DOHH2 (cell line): ENCODE results near the gene FADD.

ENCODE experiments used
- H3F3A ChIP-seq: fragments of 200-600 bp; sonication (generic), shearing (Covaris generic); 2 replicates; pipeline ENCODE4 v1.6.0; 2016; ENCODE audit warnings: antibody characterized with exemption, mild to moderate bottlenecking; ENCODE audit not compliant: control insufficient read depth, insufficient read depth
- H3K27ac ChIP-seq: fragments of 200-600 bp; sonication (generic); 2 replicates; pipeline ENCODE4 v1.5.1; 2014; ENCODE audit warnings: low read depth, mild to moderate bottlenecking, low read length, moderate library complexity
- H3K27me3 ChIP-seq: fragments of 200-600 bp; sonication (generic); 2 replicates; pipeline ENCODE4 v1.6.1; 2014; ENCODE audit warnings: mild to moderate bottlenecking, low read length, mixed read lengths; ENCODE audit not compliant: control insufficient read depth
- H3K36me3 ChIP-seq: fragments of 200-600 bp; sonication (generic); 2 replicates; pipeline ENCODE4 v1.6.1; 2014; ENCODE audit warnings: mild to moderate bottlenecking, low read length, moderate library complexity, mixed read lengths; ENCODE audit not compliant: control insufficient read depth
- H3K4me1 ChIP-seq: fragments of 200-600 bp; sonication (generic); 2 replicates; pipeline ENCODE4 v1.6.1; 2014; ENCODE audit warnings: mild to moderate bottlenecking, low read length, mixed read lengths; ENCODE audit not compliant: control insufficient read depth
- H3K4me2 ChIP-seq: fragments of 200-600 bp; sonication (generic); 2 replicates; pipeline ENCODE4 v1.6.0; 2014; ENCODE audit warnings: mild to moderate bottlenecking, low read length, moderate library complexity
- H3K4me3 ChIP-seq: fragments of 200-600 bp; sonication (generic); 2 replicates; pipeline ENCODE4 v1.5.1; 2014; ENCODE audit warnings: mild to moderate bottlenecking, low read length, mixed read lengths
- H3K79me2 ChIP-seq: fragments of 200-600 bp; sonication (generic); 2 replicates; pipeline ENCODE4 v1.6.1; 2014; ENCODE audit warnings: mild to moderate bottlenecking, low read length, mixed read lengths; ENCODE audit not compliant: control insufficient read depth
- H3K9me2 ChIP-seq: fragments of 200-600 bp; sonication (generic); replicated peaks from 2 replicates; pipeline ENCODE4 v1.6.1; 2014; ENCODE audit warnings: mild to moderate bottlenecking, low read length, mixed read lengths; ENCODE audit not compliant: control insufficient read depth
- H3K9me3 ChIP-seq: fragments of 200-600 bp; sonication (generic); 2 replicates; pipeline ENCODE4 v1.6.1; 2014; ENCODE audit warnings: antibody characterized with exemption, low read length, mixed read lengths; ENCODE audit not compliant: control insufficient read depth, insufficient read depth
- H4K20me1 ChIP-seq: fragments of 200-600 bp; sonication (generic); 2 replicates; pipeline ENCODE4 v1.6.0; 2014; ENCODE audit warnings: low read depth, mild to moderate bottlenecking, antibody characterized with exemption, low read length, moderate library complexity; ENCODE audit not compliant: control insufficient read depth, insufficient read depth
- EZH2phosphoT487 ChIP-seq: fragments of 200-600 bp; sonication (generic); IDR thresholded peaks from 2 replicates; pipeline ENCODE4 v1.6.1; 2017; ENCODE audit warnings: borderline replicate concordance, mild to moderate bottlenecking, antibody characterized with exemption, low read length, moderate library complexity, mixed read lengths
- TF ChIP-seq, protein P1 (sequence below): fragments of 200-600 bp; sonication (generic); IDR thresholded peaks from one replicate; pipeline ENCODE4 v1.5.1; 2014; ENCODE audit warnings: antibody characterized with exemption, mild to moderate bottlenecking, low read depth, low read length; ENCODE audit not compliant: poor library complexity, severe bottlenecking

Gene FADD

DNA sequence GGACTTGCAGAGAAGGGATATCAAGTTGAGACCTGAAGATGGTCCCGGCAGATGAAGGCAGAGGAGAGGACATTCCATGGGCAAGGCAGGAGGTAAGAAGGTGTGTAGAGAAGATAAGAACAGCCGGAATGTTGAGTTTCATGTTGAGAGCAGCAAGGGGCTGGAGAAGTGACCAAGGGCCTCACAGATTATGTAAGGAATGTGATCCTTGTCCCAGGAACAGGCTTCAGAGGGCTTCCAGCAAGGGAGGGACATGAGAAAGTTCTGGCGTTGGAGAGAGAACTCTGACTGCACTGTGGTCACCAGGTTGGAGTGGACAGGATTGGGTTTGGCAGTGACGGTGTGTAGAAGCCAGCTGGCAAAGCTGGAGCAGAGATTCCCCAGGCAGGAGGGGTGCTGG lies 39.8 kb downstream of the FADD start:
- no peaks in the 10 kb centered on the region for H3F3A ChIP-seq
- H3K27ac ChIP-seq = no peak overlapping the region
- H3K4me2 ChIP-seq = no peak overlapping the region
- TF ChIP-seq, protein P1, sequence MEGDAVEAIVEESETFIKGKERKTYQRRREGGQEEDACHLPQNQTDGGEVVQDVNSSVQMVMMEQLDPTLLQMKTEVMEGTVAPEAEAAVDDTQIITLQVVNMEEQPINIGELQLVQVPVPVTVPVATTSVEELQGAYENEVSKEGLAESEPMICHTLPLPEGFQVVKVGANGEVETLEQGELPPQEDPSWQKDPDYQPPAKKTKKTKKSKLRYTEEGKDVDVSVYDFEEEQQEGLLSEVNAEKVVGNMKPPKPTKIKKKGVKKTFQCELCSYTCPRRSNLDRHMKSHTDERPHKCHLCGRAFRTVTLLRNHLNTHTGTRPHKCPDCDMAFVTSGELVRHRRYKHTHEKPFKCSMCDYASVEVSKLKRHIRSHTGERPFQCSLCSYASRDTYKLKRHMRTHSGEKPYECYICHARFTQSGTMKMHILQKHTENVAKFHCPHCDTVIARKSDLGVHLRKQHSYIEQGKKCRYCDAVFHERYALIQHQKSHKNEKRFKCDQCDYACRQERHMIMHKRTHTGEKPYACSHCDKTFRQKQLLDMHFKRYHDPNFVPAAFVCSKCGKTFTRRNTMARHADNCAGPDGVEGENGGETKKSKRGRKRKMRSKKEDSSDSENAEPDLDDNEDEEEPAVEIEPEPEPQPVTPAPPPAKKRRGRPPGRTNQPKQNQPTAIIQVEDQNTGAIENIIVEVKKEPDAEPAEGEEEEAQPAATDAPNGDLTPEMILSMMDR = no peak
- TF ChIP-seq EZH2phosphoT487 = no peak
- no peaks in the 10 kb centered on the region for H3K9me2 ChIP-seq
- H3K4me3 ChIP-seq = no peak overlapping the region
- H3K4me1 ChIP-seq = no peaks in the 10 kb centered on the region
- no peaks in the 10 kb centered on the region for H3K79me2 ChIP-seq
- H3K27me3 ChIP-seq = no peaks in the 10 kb centered on the region; the same call in 1 of the 2 replicates
- H3K9me3 ChIP-seq = no peaks in the 10 kb centered on the region
- H3K36me3 ChIP-seq = no peaks in the 10 kb centered on the region
- no peaks in the 10 kb centered on the region for H4K20me1 ChIP-seq

DNA sequence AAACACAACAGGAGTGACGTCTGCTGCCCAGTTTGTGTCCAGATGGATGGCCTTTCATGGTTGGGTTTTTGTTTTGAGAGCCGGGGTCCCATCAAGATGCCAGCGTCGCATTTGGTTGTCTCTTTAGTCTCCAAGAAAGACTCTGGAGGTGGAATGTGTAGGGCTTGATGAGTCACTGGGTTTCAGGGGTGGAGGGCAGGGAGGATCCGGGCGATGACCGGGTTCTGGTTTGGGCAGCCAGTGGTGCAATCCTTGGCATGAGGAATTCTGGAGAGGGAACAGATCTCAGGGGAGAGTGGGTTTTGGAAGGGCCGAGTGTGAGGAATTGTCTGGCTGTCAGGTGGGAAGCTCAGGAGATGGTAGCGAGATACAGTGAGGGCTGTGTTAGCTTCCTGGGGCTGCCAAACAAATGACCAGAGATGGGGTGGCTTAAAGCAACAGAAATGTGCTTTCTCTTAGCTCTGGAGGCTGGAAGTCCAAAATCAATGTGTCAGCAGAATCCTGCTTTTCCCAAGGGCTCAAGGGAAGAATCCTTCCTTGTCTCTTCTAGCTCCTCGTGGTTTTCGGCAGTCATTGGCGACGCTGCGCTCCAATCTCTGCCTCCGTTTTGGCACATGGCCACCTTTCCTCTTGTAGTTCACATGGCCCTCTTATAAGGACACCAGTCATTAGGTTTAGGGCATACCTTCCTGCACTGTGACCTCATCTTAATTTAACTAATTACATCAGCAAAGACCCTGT lies 41.0 kb downstream of the FADD start:
- H3F3A ChIP-seq = no peaks in the 10 kb centered on the region
- H3K4me3 ChIP-seq = no peak overlapping the region
- H3K36me3 ChIP-seq = no peaks in the 10 kb centered on the region
- no peaks in the 10 kb centered on the region for H3K79me2 ChIP-seq
- no peaks in the 10 kb centered on the region for H4K20me1 ChIP-seq
- TF ChIP-seq, protein P1 = no peak
- TF ChIP-seq EZH2phosphoT487 = no peak
- H3K4me2 ChIP-seq = no peak overlapping the region
- no peaks in the 10 kb centered on the region for H3K9me2 ChIP-seq
- no peaks in the 10 kb centered on the region; the same call in 1 of the 2 replicates for H3K27me3 ChIP-seq
- H3K9me3 ChIP-seq = no peaks in the 10 kb centered on the region
- no peaks in the 10 kb centered on the region for H3K4me1 ChIP-seq
- H3K27ac ChIP-seq = no peak overlapping the region

DNA sequence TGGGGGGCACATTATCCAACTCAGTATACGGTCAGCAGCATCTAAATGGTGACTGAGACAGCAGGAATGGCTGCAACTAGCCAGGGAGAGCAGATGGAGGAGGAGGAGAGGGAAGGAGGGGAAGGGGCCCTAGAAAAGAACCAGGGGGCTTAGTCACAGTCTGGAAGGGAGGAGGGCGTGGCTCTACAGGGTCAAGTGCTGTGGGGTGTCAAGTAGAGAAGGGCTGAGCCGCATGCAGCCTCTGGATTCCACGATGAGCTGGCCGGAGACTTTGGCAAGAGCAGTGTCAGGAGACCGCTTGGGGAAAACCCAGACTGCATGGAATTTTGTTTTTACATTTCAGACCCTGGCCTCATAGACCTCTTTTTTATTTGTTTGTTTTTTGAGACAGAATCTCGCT lies 41.6 kb downstream of the FADD start:
- Histone ChIP-seq H3K36me3 (no peaks in the 10 kb centered on the region), H3K27me3 (no peaks in the 10 kb centered on the region; the same call in 1 of the 2 replicates), H3K79me2 (no peaks in the 10 kb centered on the region), H3F3A (no peaks in the 10 kb centered on the region), H3K9me2 (no peaks in the 10 kb centered on the region), H3K9me3 (no peaks in the 10 kb centered on the region), H3K4me3 (no peak overlapping the region), H4K20me1 (no peaks in the 10 kb centered on the region), H3K4me2 (no peak overlapping the region), H3K4me1 (no peaks in the 10 kb centered on the region), H3K27ac (no peak overlapping the region)
- TF ChIP-seq, protein P1 = no peak
- no peak for TF ChIP-seq EZH2phosphoT487
